AG04449 (cell line): ENCODE results near the gene PTEN.
"Not testable (repeated sequence)": the region's sequence is repeated elsewhere in the genome, so short reads cannot be mapped to it uniquely, and the experiment has no call there.

Experiments
- CTCF ChIA-PET: fragments of 350-600 bp; formaldehyde crosslinking; extraction: SDS; loops from one replicate; lab custom pipeline; 2021; ENCODE audit warnings: antibody characterized with exemption; lab: Yijun Ruan, JAX
- POLR2A ChIA-PET: fragments of 400-600, 350-600 bp; formaldehyde crosslinking; extraction: SDS; loops from one replicate; lab custom pipeline; 2020; ENCODE audit warnings: antibody characterized with exemption, inconsistent platforms; lab: Yijun Ruan, JAX
- DNase-seq: peaks from one replicate; pipeline ENCODE4 v3.0.0-alpha.2; 2010; ENCODE audit warnings: low read depth, low spot score
- H3K4me3 ChIP-seq: 2 replicates; pipeline ENCODE4 v1.5.1; 2011; ENCODE audit warnings: low read depth, mild to moderate bottlenecking, control low read depth, low read length
- CTCF ChIP-seq: IDR thresholded peaks from one replicate; pipeline ENCODE4 v1.5.1; 2011; ENCODE audit warnings: mild to moderate bottlenecking, moderate library complexity, low read length, control low read depth, inconsistent platforms; ENCODE audit not compliant: insufficient read depth; ENCODE audit errors: missing control alignments

Gene PTEN

GRCh38 chr10:87818505-87819288 lies 44.7 kb upstream of the PTEN start:
- no peak for DNase-seq
- POLR2A ChIA-PET, result interaction anchor here (0.5 to 1.2 kb wide), 2 partner anchors 11 to 29 kb away, joined by 3 read pairs; no protein-coding TSS in a partner anchor
- no peak for TF ChIP-seq CTCF
- CTCF ChIA-PET, result interaction anchor here (0.6 to 1.7 kb wide), 9 partner anchors 10 to 736 kb away, joined by 3 to 6 read pairs (median 3); no protein-coding TSS in a partner anchor
- peak overlapping the region; percentile 89 for H3K4me3 ChIP-seq

GRCh38 chr10:87819289-87819585 lies 44.2 kb upstream of the PTEN start:
- DNase-seq, result no peak
- ChIA-PET POLR2A (no interaction called here), CTCF (interaction anchor here (1.0 to 1.7 kb wide), 7 partner anchors 9 to 733 kb away, joined by 3 to 5 read pairs (median 4); no protein-coding TSS in a partner anchor)
- no peak for TF ChIP-seq CTCF
- no peak overlapping the region for H3K4me3 ChIP-seq

- DNase-seq, result no peak
- CTCF ChIA-PET, result interaction anchor here (1.0 to 1.6 kb wide), 3 partner anchors 12 to 756 kb away, joined by 3 to 4 read pairs (median 3); partner anchors contain the start of gene RNLS
- TF ChIP-seq CTCF, result no peak
- POLR2A ChIA-PET, result no interaction called here
- H3K4me3 ChIP-seq, result no peak overlapping the region
Observed at GRCh38 chr10:87826653-87827052, 36.8 kb upstream of the PTEN start.

GRCh38 chr10:87827681-87828080 lies 35.7 kb upstream of the PTEN start:
- no peak for TF ChIP-seq CTCF
- no peak overlapping the region for H3K4me3 ChIP-seq
- ChIA-PET CTCF (interaction anchor here (1.4 kb wide), 1 partner anchor 10 kb away, joined by 4 read pairs; no protein-coding TSS in a partner anchor), POLR2A (no interaction called here)
- DNase-seq, result no peak

GRCh38 chr10:87829051-87829450 lies 34.4 kb upstream of the PTEN start:
- not testable (repeated sequence) for DNase-seq, H3K4me3 ChIP-seq
- ChIA-PET POLR2A (interaction anchor here (0.9 kb wide), 1 partner anchor 11 kb away, joined by 3 read pairs; the partner anchor contains the start of gene ATAD1), CTCF (interaction anchor here (1.1 to 1.4 kb wide), 2 partner anchors 9 to 11 kb away, joined by 4 read pairs; partner anchors contain the start of gene ATAD1)

- H3K4me3 ChIP-seq, result no peak overlapping the region
- DNase-seq, result no peak
- ChIA-PET CTCF (interaction anchor here (0.8 to 1.3 kb wide), 3 partner anchors 11 to 559 kb away, joined by 3 to 4 read pairs (median 3); no protein-coding TSS in a partner anchor), POLR2A (no interaction called here)
- no peak for TF ChIP-seq CTCF
Observed at GRCh38 chr10:87829986-87830729, 33.3 kb upstream of the PTEN start.
